Measurements from ENCODE around the gene TSHZ1.

The TSHZ1 gene

GRCh38 chr18:75269696-75270095, 59.1 kb downstream of the TSHZ1 start:
- DNase-seq (ENCODE audit: low read depth in 3 of 3, low spot score in 1 of 3) = no peak

- DNase-seq (ENCODE audit: low read depth in 3 of 3, low spot score in 1 of 3) = no peak
These were observed 61.4 kb downstream of the TSHZ1 start for GRCh38 chr18:75271952-75272351.

GRCh38 chr18:75273817-75274216, 63.2 kb downstream of the TSHZ1 start:
- DNase-seq (ENCODE audit: low read depth in 3 of 3, low spot score in 1 of 3) = no peak

- DNase-seq (ENCODE audit: low read depth in 3 of 3, low spot score in 1 of 3) = no peak
These were observed 64.6 kb downstream of the TSHZ1 start for GRCh38 chr18:75275226-75275625.

- no peak for DNase-seq (ENCODE audit: low read depth in 3 of 3, low spot score in 1 of 3)
These were observed 66.4 kb downstream of the TSHZ1 start for GRCh38 chr18:75276818-75277609.

- no peak for DNase-seq (ENCODE audit: low read depth in 3 of 3, low spot score in 1 of 3)
These were observed 67.0 kb downstream of the TSHZ1 start for GRCh38 chr18:75277610-75277928.

GRCh38 chr18:75279381-75279780, 68.8 kb downstream of the TSHZ1 start:
- DNase-seq (ENCODE audit: low read depth in 3 of 3, low spot score in 1 of 3) = no peak

GRCh38 chr18:75280427-75281280, 70.1 kb downstream of the TSHZ1 start:
- DNase-seq (ENCODE audit: low read depth in 3 of 3, low spot score in 1 of 3) = no peak

- no peak for DNase-seq (ENCODE audit: low read depth in 3 of 3, low spot score in 1 of 3)
These were observed 72.1 kb downstream of the TSHZ1 start for GRCh38 chr18:75282746-75283145.

- DNase-seq (ENCODE audit: low read depth in 3 of 3, low spot score in 1 of 3) = no peak
These were observed 73.1 kb downstream of the TSHZ1 start for GRCh38 chr18:75283731-75284130.

- no peak for DNase-seq (ENCODE audit: low read depth in 3 of 3, low spot score in 1 of 3)
These were observed 74.0 kb downstream of the TSHZ1 start for GRCh38 chr18:75284566-75284965.

- DNase-seq (ENCODE audit: low read depth in 3 of 3, low spot score in 1 of 3) = no peak
These were observed 75.3 kb downstream of the TSHZ1 start for GRCh38 chr18:75285876-75286275.

GRCh38 chr18:75287006-75287405, 76.4 kb downstream of the TSHZ1 start:
- DNase-seq (ENCODE audit: low read depth in 3 of 3, low spot score in 1 of 3) = no peak

- DNase-seq (ENCODE audit: low read depth in 3 of 3, low spot score in 1 of 3) = no peak
These were observed 77.1 kb downstream of the TSHZ1 start for GRCh38 chr18:75287700-75288099.

- DNase-seq (ENCODE audit: low read depth in 3 of 3, low spot score in 1 of 3) = no peak
These were observed 79.2 kb downstream of the TSHZ1 start for GRCh38 chr18:75289761-75290160.

GRCh38 chr18:75290737-75291358, 80.3 kb downstream of the TSHZ1 start:
- no peak for DNase-seq (ENCODE audit: low read depth in 3 of 3, low spot score in 1 of 3)

GRCh38 chr18:75291460-75291859, 80.9 kb downstream of the TSHZ1 start:
- no peak for DNase-seq (ENCODE audit: low read depth in 3 of 3, low spot score in 1 of 3)

GRCh38 chr18:75293591-75293990, 83.0 kb downstream of the TSHZ1 start:
- DNase-seq (ENCODE audit: low read depth in 3 of 3, low spot score in 1 of 3) = no peak

GRCh38 chr18:75297731-75298130, 87.1 kb downstream of the TSHZ1 start:
- DNase-seq (ENCODE audit: low read depth in 3 of 3, low spot score in 1 of 3) = no peak

GRCh38 chr18:75304678-75305557, 94.3 kb downstream of the TSHZ1 start:
- DNase-seq (ENCODE audit: low read depth in 3 of 3, low spot score in 1 of 3) = no peak

GRCh38 chr18:75305984-75306383, 95.4 kb downstream of the TSHZ1 start:
- no peak for DNase-seq (ENCODE audit: low read depth in 3 of 3, low spot score in 1 of 3)

All from stimulated activated CD4-positive, alpha-beta T cell treated with anti-CD3 and anti-CD28 coated beads, TNF-alpha, amount 100 ng/mL, for 1 hour (primary cell).